ENCODE data around the gene AIF1. TPM values are rescaled to one million over a fixed set of nuclear protein-coding genes. Genes with fewer than 3 reads are reported as not detected.
A peak's percentile ranks its signal among the peaks of the same experiment; 100 is the strongest.

Gene AIF1
- total RNA-seq, 2 experiments from 2014 or later = 120 to 129 TPM

- peaks cover 52% of the 10 kb centered on the region for H3K4me1 Mint-ChIP-seq (ENCODE audit: low read depth)
- intact Hi-C loops (cut with micrococcal nuclease) = no loop called here
- CTCF ChIA-PET = interaction anchor here (0.5 kb wide), 1 partner anchor 38 kb away, joined by 3 read pairs; no protein-coding TSS in a partner anchor
- DNase-seq = no peak
- H3K27me3 Mint-ChIP-seq (ENCODE audit: low read depth) = no peaks in the 10 kb centered on the region
- no peak within 1 kb of the TSS for H3K4me3 Mint-ChIP-seq
- peak within 1 kb of the TSS; percentile 34 for H3K27ac Mint-ChIP-seq
- H3K36me3 Mint-ChIP-seq (ENCODE audit: low read depth) = peaks cover 19% of the 10 kb centered on the region
- H3K9me3 Mint-ChIP-seq = no peaks in the 10 kb centered on the region
Observed at GRCh38 chr6:31655349-31656237, 40.6 kb downstream of the AIF1 start, which contains the start of gene APOM. TSS of gene APOM (plus strand) at chr6:31655894. CDS start at chr6:31655967, 73 bp downstream.

GRCh38 chr6:31657406-31658157 lies 42.5 kb downstream of the AIF1 start:
- H3K27me3 Mint-ChIP-seq (ENCODE audit: low read depth) = no peaks in the 10 kb centered on the region
- H3K4me3 Mint-ChIP-seq = no peak overlapping the region
- CTCF ChIA-PET = interaction anchor here (1.0 kb wide), 1 partner anchor 170 kb away, joined by 3 read pairs; the partner anchor contains the start of gene HSPA1B
- intact Hi-C loops (cut with micrococcal nuclease) = no loop called here
- peaks cover 55% of the 10 kb centered on the region for H3K4me1 Mint-ChIP-seq (ENCODE audit: low read depth)
- peak overlapping the region; percentile 67 for H3K27ac Mint-ChIP-seq
- peaks cover 32% of the 10 kb centered on the region for H3K36me3 Mint-ChIP-seq (ENCODE audit: low read depth)
- no peaks in the 10 kb centered on the region for H3K9me3 Mint-ChIP-seq
- DNase-seq = peak; percentile 56

- peaks cover 60% of the 10 kb centered on the region for H3K4me1 Mint-ChIP-seq (ENCODE audit: low read depth)
Observed at GRCh38 chr6:31658158-31658688, 43.2 kb downstream of the AIF1 start.

GRCh38 chr6:31658983-31659648 lies 44.1 kb downstream of the AIF1 start:
- DNase-seq = no peak
- intact Hi-C loops (cut with micrococcal nuclease) = no loop called here
- H3K27me3 Mint-ChIP-seq (ENCODE audit: low read depth) = no peaks in the 10 kb centered on the region
- peak overlapping the region; percentile 91 for H3K4me3 Mint-ChIP-seq
- peaks cover 64% of the 10 kb centered on the region for H3K4me1 Mint-ChIP-seq (ENCODE audit: low read depth)
- peaks cover 43% of the 10 kb centered on the region for H3K36me3 Mint-ChIP-seq (ENCODE audit: low read depth)
- peak overlapping the region; percentile 94 for H3K27ac Mint-ChIP-seq
- CTCF ChIA-PET = interaction anchor here (0.6 kb wide), 2 partner anchors 132 to 231 kb away, joined by 3 read pairs; no protein-coding TSS in a partner anchor
- no peaks in the 10 kb centered on the region for H3K9me3 Mint-ChIP-seq

More at GRCh38 chr6:31658158-31658688, 43.2 kb downstream of the AIF1 start:
- peaks cover 34% of the 10 kb centered on the region for H3K36me3 Mint-ChIP-seq (ENCODE audit: low read depth)
- no peak overlapping the region for H3K4me3 Mint-ChIP-seq
- H3K9me3 Mint-ChIP-seq = no peaks in the 10 kb centered on the region
- peak overlapping the region; percentile 67 for H3K27ac Mint-ChIP-seq
- CTCF ChIA-PET = interaction anchor here (1.0 kb wide), 1 partner anchor 169 kb away, joined by 3 read pairs; the partner anchor contains the start of gene HSPA1B
- H3K27me3 Mint-ChIP-seq (ENCODE audit: low read depth) = no peaks in the 10 kb centered on the region
- no peak for DNase-seq
- intact Hi-C loops (cut with micrococcal nuclease) = no loop called here

- CTCF ChIA-PET = interaction anchor here (0.6 kb wide), 1 partner anchor 131 kb away, joined by 3 read pairs; no protein-coding TSS in a partner anchor
- Mint-ChIP-seq H3K27me3 (ENCODE audit: low read depth) (no peaks in the 10 kb centered on the region), H3K27ac (peak overlapping the region; percentile 94), H3K9me3 (no peaks in the 10 kb centered on the region), H3K4me1 (ENCODE audit: low read depth) (peaks cover 71% of the 10 kb centered on the region), H3K4me3 (peak overlapping the region; percentile 91), H3K36me3 (ENCODE audit: low read depth) (peaks cover 50% of the 10 kb centered on the region)
- intact Hi-C loops (cut with micrococcal nuclease) = loop anchor here (1.0 to 10.0 kb wide), 3 partner anchors 8 to 1185 kb away; partner anchors contain the start of genes BAG6, MICA and PSMB8
- DNase-seq = peak; percentile 59
Observed at GRCh38 chr6:31659649-31660380, 44.8 kb downstream of the AIF1 start.

- Mint-ChIP-seq H3K9me3 (no peaks in the 10 kb centered on the region), H3K27me3 (ENCODE audit: low read depth) (no peaks in the 10 kb centered on the region), H3K36me3 (ENCODE audit: low read depth) (peaks cover 52% of the 10 kb centered on the region), H3K27ac (peak within 1 kb of the TSS; percentile 94), H3K4me3 (peak within 1 kb of the TSS; percentile 91), H3K4me1 (ENCODE audit: low read depth) (peaks cover 71% of the 10 kb centered on the region)
- CTCF ChIA-PET = interaction anchor here (0.7 to 1.7 kb wide), 4 partner anchors 30 to 220 kb away, joined by 3 read pairs; no protein-coding TSS in a partner anchor
- DNase-seq = peak; percentile 72
- intact Hi-C loops (cut with micrococcal nuclease) = loop anchor here (1.0 to 10.0 kb wide), 3 partner anchors 8 to 1184 kb away; partner anchors contain the start of genes BAG6, MICA and PSMB8
Observed at GRCh38 chr6:31660381-31661261, 45.6 kb downstream of the AIF1 start, which contains the start of gene C6orf47. TSS of gene C6orf47 (minus strand) at chr6:31660778. CDS start at chr6:31659947, 831 bp downstream.

GRCh38 chr6:31661262-31662123 lies 46.5 kb downstream of the AIF1 start:
- DNase-seq = no peak
- Mint-ChIP-seq H3K4me3 (peak overlapping the region; percentile 91), H3K9me3 (no peaks in the 10 kb centered on the region), H3K36me3 (ENCODE audit: low read depth) (peaks cover 56% of the 10 kb centered on the region), H3K4me1 (ENCODE audit: low read depth) (peaks cover 70% of the 10 kb centered on the region), H3K27me3 (ENCODE audit: low read depth) (no peaks in the 10 kb centered on the region), H3K27ac (peak overlapping the region; percentile 86)
- intact Hi-C loops (cut with micrococcal nuclease) = loop anchor here (5.0 to 10.0 kb wide), 2 partner anchors 259 to 1183 kb away; partner anchors contain the start of genes MICA and PSMB8
- CTCF ChIA-PET = interaction anchor here (1.0 to 1.7 kb wide), 4 partner anchors 29 to 291 kb away, joined by 3 read pairs; no protein-coding TSS in a partner anchor

GRCh38 chr6:31662124-31662723 lies 47.2 kb downstream of the AIF1 start:
- Mint-ChIP-seq H3K9me3 (no peaks in the 10 kb centered on the region), H3K4me1 (ENCODE audit: low read depth) (peaks cover 76% of the 10 kb centered on the region), H3K27me3 (ENCODE audit: low read depth) (no peaks in the 10 kb centered on the region), H3K36me3 (ENCODE audit: low read depth) (peaks cover 60% of the 10 kb centered on the region), H3K4me3 (peak overlapping the region; percentile 40), H3K27ac (peak overlapping the region; percentile 82)
- intact Hi-C loops (cut with micrococcal nuclease) = loop anchor here (5.0 to 10.0 kb wide), 2 partner anchors 260 to 1183 kb away; partner anchors contain the start of genes MICA and PSMB8
- no peak for DNase-seq
- CTCF ChIA-PET = interaction anchor here (1.5 to 1.7 kb wide), 2 partner anchors 111 to 290 kb away, joined by 3 read pairs; no protein-coding TSS in a partner anchor
